Stomach smooth muscle (tissue), 2 donors: ENCODE results near the gene MAML2.
"Not testable (repeated sequence)": the region's sequence is repeated elsewhere in the genome, so short reads cannot be mapped to it uniquely, and the experiment has no call there.

Source experiments
- H3K27ac ChIP-seq: one replicate; pipeline ENCODE4 v1.7.0; 2013; ENCODE audit warnings: mild to moderate bottlenecking, low read length, inconsistent platforms
- H3K27me3 ChIP-seq, 2 donors: one replicate each; pipeline ENCODE4 v1.7.0; 2013; ENCODE audit warnings: low read length in 2 of 2; ENCODE audit not compliant: insufficient read depth in 2 of 2, control insufficient read depth in 1 of 2
- H3K36me3 ChIP-seq, 2 donors: one replicate each; pipeline ENCODE4 v1.7.0; 2013; ENCODE audit warnings: low read length in 2 of 2; ENCODE audit not compliant: control insufficient read depth in 2 of 2, insufficient read depth in 2 of 2
- H3K4me1 ChIP-seq: one replicate; pipeline ENCODE4 v1.7.0; 2013; ENCODE audit warnings: low read length; ENCODE audit not compliant: control insufficient read depth, insufficient read depth
- H3K4me3 ChIP-seq, 2 donors: one replicate each; pipeline ENCODE4 v1.7.0; 2013; ENCODE audit warnings: low read length in 2 of 2
- H3K9ac ChIP-seq, 2 donors: one replicate each; pipeline ENCODE4 v1.7.0; 2013; ENCODE audit warnings: low read length in 2 of 2, mild to moderate bottlenecking in 1 of 2
- H3K9me3 ChIP-seq, 2 donors: one replicate each; pipeline ENCODE4 v1.7.0; 2013; ENCODE audit warnings: low read length in 2 of 2; ENCODE audit not compliant: control insufficient read depth in 2 of 2
- donor health status: healthy.
- donor health status: Pancreatic carcinoma.

The MAML2 gene

DNA sequence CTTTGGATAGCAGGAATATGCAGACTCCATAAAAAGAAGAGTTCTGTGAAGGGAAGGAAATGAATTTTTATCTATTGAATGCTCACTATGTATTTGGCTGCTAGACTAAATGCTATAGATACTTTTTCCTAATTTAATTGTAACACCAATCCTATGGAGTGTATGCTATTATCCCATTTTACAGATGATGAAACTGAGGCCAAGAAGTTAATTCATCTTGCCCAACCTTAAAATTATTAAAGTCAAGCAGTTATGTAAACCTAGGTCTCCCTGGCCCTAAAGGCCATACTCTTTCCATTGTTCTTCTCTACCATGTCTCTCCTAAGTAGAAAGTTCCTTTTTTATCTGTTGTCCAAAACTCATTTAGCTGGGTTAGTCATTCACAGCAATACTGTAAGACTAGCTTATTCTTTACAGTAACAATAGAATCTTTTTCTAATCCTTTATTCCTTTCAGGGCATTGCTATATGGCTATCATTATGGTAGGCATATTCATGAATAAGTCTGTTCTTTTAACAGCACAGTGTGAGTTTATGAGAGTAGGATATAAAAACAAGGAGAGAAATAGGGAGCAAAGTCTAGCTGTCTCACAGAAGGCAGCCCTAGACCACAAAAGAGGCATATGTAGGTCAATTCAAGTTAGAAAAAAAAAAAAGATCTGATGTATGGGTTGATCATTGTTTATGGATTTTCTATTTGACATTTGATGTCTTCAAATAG lies 50.5 kb downstream of the MAML2 start:
- Histone ChIP-seq H3K4me1 (no peaks in the 10 kb centered on the region), H3K27me3 (no peaks in the 10 kb centered on the region), H3K4me3 (no peak overlapping the region), H3K9me3 (no peaks in the 10 kb centered on the region), H3K36me3 (no peaks in the 10 kb centered on the region), H3K9ac (no peak overlapping the region), H3K27ac (no peak overlapping the region)

DNA sequence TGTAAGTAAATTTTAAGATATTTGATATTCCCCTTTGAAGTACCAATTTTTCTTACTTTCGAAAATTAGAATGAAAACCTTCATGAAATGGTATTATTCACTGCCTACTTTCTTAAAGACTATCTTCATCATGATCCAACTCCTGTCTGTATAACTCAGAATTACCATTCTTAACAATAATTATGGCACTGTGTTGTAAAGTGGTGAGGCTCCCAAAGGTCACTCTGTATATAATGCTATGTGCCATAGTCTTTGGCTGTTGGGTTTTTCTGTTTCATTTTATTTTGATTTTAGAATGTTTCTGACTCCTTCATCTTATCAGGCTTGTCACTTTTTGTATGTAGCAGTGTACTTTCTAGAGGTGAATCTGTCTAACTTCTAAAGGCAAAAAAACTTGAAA lies 52.4 kb downstream of the MAML2 start:
- Histone ChIP-seq H3K27me3 (no peaks in the 10 kb centered on the region), H3K4me3 (no peak overlapping the region), H3K36me3 (no peaks in the 10 kb centered on the region), H3K27ac (no peak overlapping the region), H3K9ac (no peak overlapping the region), H3K4me1 (no peaks in the 10 kb centered on the region), H3K9me3 (no peaks in the 10 kb centered on the region)

DNA sequence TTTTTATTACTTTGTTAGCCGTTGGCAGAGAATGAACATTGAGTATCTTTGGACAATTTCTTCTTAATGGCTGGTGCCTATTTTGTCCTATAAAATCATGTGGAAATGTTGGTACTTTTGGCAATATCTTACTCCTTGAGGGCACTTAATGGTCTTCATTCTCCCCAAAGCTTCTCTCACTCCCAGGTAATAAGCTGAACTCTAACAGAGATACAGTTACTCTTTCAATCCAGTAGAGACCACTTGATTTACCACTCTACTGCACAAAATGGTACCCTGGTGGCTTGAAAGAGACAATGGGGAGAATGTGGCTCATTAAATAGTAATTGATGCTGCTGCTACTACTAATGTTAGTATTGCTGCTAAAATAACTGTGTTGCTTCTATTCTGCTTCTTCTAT lies 53.0 kb downstream of the MAML2 start:
- H3K27me3 ChIP-seq: no peaks in the 10 kb centered on the region
- no peaks in the 10 kb centered on the region for H3K36me3 ChIP-seq
- H3K9ac ChIP-seq: no peak overlapping the region
- no peaks in the 10 kb centered on the region for H3K4me1 ChIP-seq
- no peak overlapping the region for H3K4me3 ChIP-seq
- H3K9me3 ChIP-seq: no peaks in the 10 kb centered on the region
- no peak overlapping the region for H3K27ac ChIP-seq

DNA sequence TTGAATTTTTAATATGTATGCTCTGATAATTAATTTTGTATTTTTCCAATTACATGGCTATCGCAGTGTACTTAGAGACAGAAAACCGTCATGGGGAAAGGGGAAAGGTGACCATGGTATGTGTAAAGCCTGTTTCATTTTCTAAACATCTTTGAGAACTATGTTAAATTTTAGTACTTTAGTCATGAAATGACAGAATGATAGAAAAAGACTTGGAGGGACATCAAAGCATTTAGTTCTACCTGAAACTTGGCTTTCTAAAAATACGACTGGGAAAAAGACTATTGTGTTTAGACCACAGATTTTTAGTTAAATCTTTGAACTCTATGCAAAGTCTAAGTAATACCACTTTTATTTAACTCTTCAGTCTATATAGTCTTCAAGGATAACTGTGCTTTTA lies 54.1 kb downstream of the MAML2 start:
- Histone ChIP-seq H3K27me3 (no peaks in the 10 kb centered on the region), H3K4me3 (no peak overlapping the region), H3K4me1 (no peaks in the 10 kb centered on the region), H3K27ac (no peak overlapping the region), H3K9me3 (no peaks in the 10 kb centered on the region), H3K9ac (no peak overlapping the region), H3K36me3 (no peaks in the 10 kb centered on the region)

DNA sequence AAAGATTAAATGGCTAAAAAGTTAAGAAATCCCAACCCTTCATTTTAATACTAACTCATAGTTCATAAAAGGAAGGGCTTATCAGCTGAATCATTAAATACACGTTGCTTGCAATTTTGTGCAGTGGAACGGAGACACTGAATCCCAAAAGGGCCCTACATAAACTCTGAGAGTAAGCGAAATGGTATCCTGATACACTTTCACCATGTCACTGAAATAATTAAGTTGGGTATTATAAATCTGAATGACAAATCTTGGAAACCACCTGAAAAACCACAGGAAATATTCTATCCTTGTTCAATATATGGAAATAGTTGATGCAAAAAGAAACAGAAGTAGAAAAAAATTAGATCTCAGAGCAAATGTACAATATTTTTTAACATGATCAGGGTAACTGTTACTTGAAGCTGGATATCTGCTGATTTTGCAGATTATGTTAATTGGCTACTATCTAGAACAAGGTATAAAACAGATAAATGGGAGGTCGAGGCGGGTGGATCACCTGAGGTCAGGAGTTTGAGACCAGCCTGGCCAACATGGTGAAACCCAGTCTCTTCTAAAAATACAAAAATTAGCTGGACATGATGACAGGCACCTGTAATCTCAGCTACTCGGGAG lies 55.1 kb downstream of the MAML2 start:
- H3K27me3 ChIP-seq: no peaks in the 10 kb centered on the region
- no peak overlapping the region for H3K27ac ChIP-seq
- H3K4me3 ChIP-seq: no peak overlapping the region
- no peaks in the 10 kb centered on the region for H3K4me1 ChIP-seq
- H3K36me3 ChIP-seq: no peaks in the 10 kb centered on the region
- H3K9ac ChIP-seq: no peak overlapping the region
- H3K9me3 ChIP-seq: no peaks in the 10 kb centered on the region

DNA sequence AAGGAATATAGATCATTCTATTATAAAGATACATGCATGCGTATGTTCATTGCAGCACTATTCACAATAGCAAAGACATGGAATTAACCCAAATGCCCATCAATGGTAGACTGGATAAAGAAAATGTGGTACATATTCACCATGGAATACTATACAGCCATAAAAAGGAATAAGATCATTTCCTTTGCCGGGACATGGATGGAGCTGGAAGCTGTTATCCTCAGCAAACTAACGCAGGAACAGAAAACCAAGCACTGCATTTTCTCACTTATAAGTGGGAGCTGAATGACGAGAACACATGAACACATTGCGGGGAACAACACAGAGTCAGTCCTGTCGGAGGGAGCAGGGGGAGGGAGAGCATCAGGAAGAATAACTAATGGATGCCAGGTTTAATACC lies 57.0 kb downstream of the MAML2 start:
- H3K27ac ChIP-seq, H3K4me1 ChIP-seq, H3K9ac ChIP-seq, H3K9me3 ChIP-seq, H3K27me3 ChIP-seq, H3K36me3 ChIP-seq, H3K4me3 ChIP-seq: not testable (repeated sequence)

DNA sequence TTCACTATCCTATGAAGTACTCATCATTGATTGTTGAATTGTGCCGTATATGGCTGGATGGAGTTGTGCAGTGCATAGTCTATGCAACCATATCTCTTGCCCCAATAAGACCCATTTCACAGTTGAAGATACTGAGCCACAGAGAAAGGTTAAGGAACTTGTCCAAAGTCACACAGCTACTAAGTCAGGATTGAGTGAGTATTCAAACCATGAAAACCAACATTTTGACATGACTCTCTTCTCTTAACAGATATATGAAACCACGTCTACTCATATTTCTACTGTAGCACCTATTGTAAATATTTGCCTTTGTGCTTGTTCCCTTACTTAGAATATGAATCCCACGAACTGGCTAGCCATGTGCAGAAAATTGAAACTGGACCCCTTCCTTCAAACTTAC lies 58.1 kb downstream of the MAML2 start:
- no peaks in the 10 kb centered on the region for H3K9me3 ChIP-seq
- H3K4me1 ChIP-seq: no peaks in the 10 kb centered on the region
- no peaks in the 10 kb centered on the region for H3K27me3 ChIP-seq
- no peak overlapping the region for H3K4me3 ChIP-seq
- H3K27ac ChIP-seq: no peak overlapping the region
- H3K9ac ChIP-seq: no peak overlapping the region
- no peaks in the 10 kb centered on the region for H3K36me3 ChIP-seq

DNA sequence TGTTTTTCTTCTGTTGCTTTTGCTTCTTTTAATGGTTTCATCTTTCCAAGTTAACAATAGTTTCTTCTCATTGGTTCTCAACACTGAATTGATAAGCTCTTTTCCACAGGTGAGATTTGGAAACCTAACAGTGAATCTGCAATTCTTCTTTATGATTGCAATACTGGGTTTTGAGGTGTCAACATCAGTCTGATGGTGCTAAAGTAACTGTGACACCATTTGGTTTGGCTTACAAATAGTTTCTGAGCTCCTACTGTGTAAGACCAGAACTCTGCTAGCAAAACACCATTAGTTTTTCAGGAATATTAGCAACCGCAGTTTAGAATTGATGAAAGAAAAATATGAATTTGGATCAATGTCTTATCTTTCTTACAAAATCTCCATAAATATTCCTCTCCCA lies 58.6 kb downstream of the MAML2 start:
- no peak overlapping the region for H3K4me3 ChIP-seq
- H3K27me3 ChIP-seq: no peaks in the 10 kb centered on the region
- no peaks in the 10 kb centered on the region for H3K36me3 ChIP-seq
- H3K27ac ChIP-seq: no peak overlapping the region
- H3K4me1 ChIP-seq: peaks cover 4% of the 10 kb centered on the region
- no peaks in the 10 kb centered on the region for H3K9me3 ChIP-seq
- H3K9ac ChIP-seq: no peak overlapping the region

DNA sequence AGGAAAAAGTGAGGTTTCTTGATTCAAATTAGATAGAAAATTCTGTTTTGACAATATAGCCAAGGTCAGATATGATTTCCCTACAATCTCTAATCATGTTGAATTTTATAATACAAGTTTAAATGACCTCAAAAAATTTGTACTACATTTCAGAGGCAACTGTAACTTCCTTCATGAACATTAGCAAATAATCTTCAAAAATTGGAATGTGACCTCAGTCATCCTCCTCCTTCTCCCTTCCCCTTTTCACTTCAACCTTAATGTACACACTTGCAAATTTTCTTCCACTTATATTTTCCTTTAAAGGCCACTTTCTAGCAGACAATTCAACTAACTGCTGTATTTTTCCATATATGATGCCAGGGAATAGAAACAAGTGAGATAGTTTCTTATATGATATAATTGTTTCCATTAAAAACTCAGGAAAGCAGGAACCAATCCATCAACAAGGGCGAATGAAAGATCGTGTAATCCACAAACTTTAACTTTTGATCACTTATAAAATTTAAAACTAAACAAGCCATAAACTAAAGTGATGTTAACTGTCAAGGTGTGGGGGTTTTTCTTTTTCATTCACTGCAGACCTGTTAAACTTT lies 60.3 kb downstream of the MAML2 start:
- H3K4me1 ChIP-seq: peaks cover 9% of the 10 kb centered on the region
- no peak overlapping the region for H3K4me3 ChIP-seq
- no peaks in the 10 kb centered on the region for H3K27me3 ChIP-seq
- no peak overlapping the region for H3K27ac ChIP-seq
- no peaks in the 10 kb centered on the region for H3K36me3 ChIP-seq
- H3K9me3 ChIP-seq: no peaks in the 10 kb centered on the region
- no peak overlapping the region for H3K9ac ChIP-seq

DNA sequence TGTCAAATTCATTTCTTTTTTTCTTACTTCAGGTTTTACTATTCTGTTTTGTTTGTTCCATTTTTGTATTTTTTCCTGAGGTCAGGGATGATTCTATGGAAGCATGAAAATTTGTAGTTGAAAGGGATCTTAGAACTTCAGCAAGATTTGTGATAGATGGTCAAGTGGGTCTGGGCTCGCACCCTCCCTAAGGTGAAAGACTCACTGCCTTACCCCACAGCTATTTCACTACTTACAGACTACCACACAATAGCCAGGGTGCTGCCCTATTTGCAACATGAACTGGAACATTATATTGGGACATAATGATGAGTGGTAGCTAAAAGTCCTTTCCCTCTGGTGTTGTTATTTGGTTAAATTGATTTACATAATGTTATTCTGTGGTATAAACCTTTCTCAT lies 62.6 kb downstream of the MAML2 start:
- Histone ChIP-seq H3K4me1 (peaks cover 9% of the 10 kb centered on the region), H3K27ac (no peak overlapping the region), H3K9me3 (no peaks in the 10 kb centered on the region)

DNA sequence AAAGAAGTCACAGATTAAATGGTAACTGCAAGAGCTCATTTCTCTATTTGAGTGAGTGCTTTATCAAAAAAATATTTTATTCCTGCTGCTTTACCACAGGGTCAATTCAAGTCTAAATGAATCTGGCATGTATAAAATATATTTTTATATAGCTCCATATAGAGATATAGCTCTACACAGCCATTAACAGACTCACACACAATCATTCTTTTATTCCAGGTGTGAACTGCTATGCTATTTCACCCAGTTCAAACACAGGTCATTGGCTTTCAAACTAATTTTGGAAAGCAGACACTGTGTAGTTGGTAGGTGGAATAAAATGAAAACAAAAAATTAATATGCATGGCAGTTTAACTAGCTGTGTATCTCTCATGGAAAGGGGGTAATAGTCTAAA lies 63.1 kb downstream of the MAML2 start:
- Histone ChIP-seq H3K27ac (no peak overlapping the region), H3K9me3 (no peaks in the 10 kb centered on the region), H3K4me1 (peaks cover 9% of the 10 kb centered on the region), H3K27me3 (no peaks in the 10 kb centered on the region), H3K9ac (no peak overlapping the region), H3K36me3 (no peaks in the 10 kb centered on the region), H3K4me3 (no peak overlapping the region)

More for the DNA sequence above, 62.6 kb downstream of the MAML2 start:
- Histone ChIP-seq H3K4me3 (no peak overlapping the region), H3K9ac (no peak overlapping the region), H3K36me3 (no peaks in the 10 kb centered on the region), H3K27me3 (no peaks in the 10 kb centered on the region)
